HCT116 (cell line): ENCODE data around the gene BBS9. TPM values are rescaled to one million over a fixed set of nuclear protein-coding genes. Genes with fewer than 3 reads are reported as not detected.

Experiments
- ATAC-seq: fragments of 200-7000 bp; cut with Tn5 transposase; 2 replicates; pipeline ENCODE4 v1.9.1; 2020; ENCODE audit warnings: mild to moderate bottlenecking, moderate library complexity
- BruUV-seq: library from RNA; stranded (reverse); fragments of 400-500 nt; replicated peaks from 2 replicates; lab custom pipeline; 2021; lab: Mats Ljungman, UMichigan
- CTCF ChIA-PET: fragments of 300-600 bp; sonication (Branson Sonifier 250); formaldehyde crosslinking; loops from one replicate; lab custom pipeline; 2021; ENCODE audit warnings: antibody characterized with exemption; lab: Charles Lee
- POLR2A ChIA-PET: fragments of 300-600, 350-600 bp; sonication (Branson Sonifier 250); formaldehyde crosslinking; loops from one replicate; lab custom pipeline; 2021; ENCODE audit warnings: antibody characterized with exemption; lab: Charles Lee
- RAD21 ChIA-PET, 2 experiments: fragments of 300-600 bp; sonication (Branson Sonifier 250); formaldehyde crosslinking; loops; one replicate each; lab custom pipeline; 2023; ENCODE audit warnings: low total read pairs in 2 of 2; ENCODE audit not compliant: uncharacterized antibody in 2 of 2, unreplicated experiment in 2 of 2, low non-redundant PET in 1 of 2; lab: Charles Lee
- DNase-seq: peaks from one replicate; pipeline ENCODE4 v3.0.0-alpha.2; 2010; ENCODE audit warnings: low read depth, low spot score
- H2AFZ ChIP-seq: fragments of 200-600 bp; shearing (Covaris generic), sonication (generic); 2 replicates; pipeline ENCODE4 v1.6.1; 2017; ENCODE audit warnings: low read depth, mixed run types, mixed read lengths, antibody characterized with exemption, low read length; ENCODE audit not compliant: poor library complexity, severe bottlenecking
- H3K27ac ChIP-seq: 2 replicates; pipeline ENCODE4 v1.5.1; 2012; ENCODE audit warnings: low read depth, low read length
- H3K27me3 ChIP-seq: fragments of 200-600 bp; sonication (generic); 2 replicates; pipeline ENCODE4 v1.6.1; 2016; ENCODE audit warnings: mixed run types, low read length, mixed read lengths; ENCODE audit not compliant: insufficient read depth
- H3K36me3 ChIP-seq, 2 experiments: fragments of 200-500 bp in 1 of 2; fragments of 200-600 bp in 1 of 2; sonication (Bioruptor generic) in 1 of 2; sonication (generic) in 1 of 2; 2 replicates each; pipeline versions ENCODE4 v1.5.1 to v1.6.1; 2014 to 2016; ENCODE audit warnings: low read length in 2 of 2, inconsistent platforms in 1 of 2, mixed read lengths in 1 of 2, mixed run types in 1 of 2; ENCODE audit not compliant: insufficient read depth in 2 of 2, control insufficient read depth in 1 of 2
- H3K4me1 ChIP-seq, 2 experiments: fragments of 200-600 bp in 1 of 2; sonication (generic) in 1 of 2; 2 replicates each; pipeline versions ENCODE4 v1.5.1 to v1.6.1; 2012 to 2017; ENCODE audit warnings: low read length in 2 of 2, inconsistent platforms in 1 of 2, mild to moderate bottlenecking in 1 of 2, mixed read lengths in 1 of 2, mixed run types in 1 of 2, moderate library complexity in 1 of 2; ENCODE audit not compliant: insufficient read depth in 2 of 2, control insufficient read depth in 1 of 2
- H3K4me2 ChIP-seq: fragments of 200-600 bp; sonication (generic); 2 replicates; pipeline ENCODE4 v1.6.1; 2017; ENCODE audit warnings: mixed run types, low read length, mixed read lengths
- H3K4me3 ChIP-seq, 2 experiments: fragments of 200-600 bp in 1 of 2; sonication (generic) in 1 of 2; replicated peaks in 1 of 2; 2 replicates each; pipeline ENCODE4 v1.5.1; 2011 to 2016; ENCODE audit warnings: low read length in 2 of 2, control low read depth in 1 of 2, low read depth in 1 of 2, mild to moderate bottlenecking in 1 of 2, mixed read lengths in 1 of 2, mixed run types in 1 of 2
- H3K79me2 ChIP-seq: fragments of 200-600 bp; sonication (generic); 2 replicates; pipeline ENCODE4 v1.6.1; 2017; ENCODE audit warnings: mild to moderate bottlenecking, mixed run types, low read length, moderate library complexity, mixed read lengths; ENCODE audit not compliant: insufficient read depth
- H3K9ac ChIP-seq: fragments of 200-600 bp; sonication (generic); 2 replicates; pipeline ENCODE4 v1.6.1; 2016; ENCODE audit warnings: low read length, mixed read lengths
- H3K9me2 ChIP-seq: fragments of 200-600 bp; sonication (generic), shearing (Covaris generic); 2 replicates; pipeline ENCODE4 v1.6.1; 2017; ENCODE audit warnings: mixed run types, mild to moderate bottlenecking, moderate library complexity; ENCODE audit not compliant: insufficient read depth
- H3K9me3 ChIP-seq, 2 experiments: fragments of 200-500 bp in 1 of 2; fragments of 200-600 bp in 1 of 2; sonication (Bioruptor generic) in 1 of 2; sonication (generic) in 1 of 2; 2 replicates each; pipeline ENCODE4 v1.6.1; 2014 to 2017; ENCODE audit warnings: low read length in 2 of 2, mixed read lengths in 2 of 2, inconsistent platforms in 1 of 2, low read depth in 1 of 2, mild to moderate bottlenecking in 1 of 2, mixed run types in 1 of 2, moderate library complexity in 1 of 2; ENCODE audit not compliant: control insufficient read depth in 1 of 2, insufficient read depth in 1 of 2
- H4K20me1 ChIP-seq: fragments of 200-600 bp; sonication (generic), shearing (Covaris generic); 2 replicates; pipeline ENCODE4 v1.6.1; 2017; ENCODE audit warnings: mixed run types, mild to moderate bottlenecking, moderate library complexity; ENCODE audit not compliant: insufficient read depth
- CEBPB ChIP-seq: IDR thresholded peaks from 2 replicates; pipeline ENCODE4 v1.6.1; 2012; ENCODE audit warnings: low read depth
- CTCF ChIP-seq, 3 experiments: fragments of 200-600 bp in 1 of 3; sonication (generic) in 1 of 3; IDR thresholded peaks in 2 of 3; conservative IDR thresholded peaks in 1 of 3; 2 replicates each; pipeline ENCODE4 v1.5.1; 2012 to 2017; ENCODE audit warnings: low read depth in 2 of 3, low read length in 2 of 3, antibody characterized with exemption in 1 of 3, borderline replicate concordance in 1 of 3, control low read depth in 1 of 3, mild to moderate bottlenecking in 1 of 3, mixed read lengths in 1 of 3, mixed run types in 1 of 3, moderate library complexity in 1 of 3; ENCODE audit not compliant: insufficient read depth in 1 of 3
- EGR1 ChIP-seq: IDR thresholded peaks from 2 replicates; pipeline ENCODE4 v1.6.1; 2012; ENCODE audit warnings: low read depth
- EZH2 ChIP-seq: fragments of 200-600 bp; sonication (generic); IDR thresholded peaks from 2 replicates; pipeline ENCODE4 v1.6.1; 2017; ENCODE audit warnings: antibody characterized with exemption, mixed run types
- EZH2phosphoT487 ChIP-seq: fragments of 200-600 bp; IDR thresholded peaks from 2 replicates; pipeline ENCODE4 v1.6.1; 2018; ENCODE audit warnings: antibody characterized with exemption, borderline replicate concordance
- RAD21 ChIP-seq: IDR thresholded peaks from 2 replicates; pipeline ENCODE4 v1.6.1; 2012; ENCODE audit warnings: low read depth, mild to moderate bottlenecking
- REST ChIP-seq: IDR thresholded peaks from 2 replicates; pipeline ENCODE4 v1.6.1; 2012; ENCODE audit warnings: low read depth
- SP1 ChIP-seq: IDR thresholded peaks from 2 replicates; pipeline ENCODE4 v1.6.1; 2012; ENCODE audit warnings: low read depth
- TCF7L2 ChIP-seq: IDR thresholded peaks from 2 replicates; pipeline ENCODE4 v1.7.0; 2011; ENCODE audit warnings: borderline replicate concordance, inconsistent platforms; ENCODE audit not compliant: insufficient read depth, insufficient read length; ENCODE audit errors: extremely low read depth
- YY1 ChIP-seq: IDR thresholded peaks from 2 replicates; pipeline ENCODE4 v1.6.1; 2011; ENCODE audit warnings: low read length, low read depth, moderate library complexity, mild to moderate bottlenecking; ENCODE audit not compliant: insufficient replicate concordance; ENCODE audit errors: extremely low read depth
- ZFX ChIP-seq: fragments of 450-650 bp; IDR thresholded peaks from 2 replicates; pipeline ENCODE4 v1.6.1; 2017
- intact Hi-C: fragments of 100-400 bp; cut with micrococcal nuclease; formaldehyde crosslinking; loops from 2 replicates; pipeline ENCODE4 v1.10.0; 2022
- total RNA-seq: library from RNA; stranded (reverse); gene quantifications from one replicate; pipeline ENCODE4 v1.2.1, GENCODE V29; 2021; ENCODE audit not compliant: unreplicated experiment

BBS9 gene
- total RNA-seq, 1 experiment from 2014 or later, result 7.1 TPM

GRCh38 chr7:33276325-33276724 is 147.0 kb downstream of the BBS9 start (continued):
- no peak for TF ChIP-seq REST
- no peak for TF ChIP-seq EGR1
- TF ChIP-seq CTCF (IDR thresholded peaks at IDR 0.05 in 2 of 3, conservative IDR thresholded peaks at IDR 0.05 in 1 of 3; ENCODE audit: borderline replicate concordance in 1 of 3, insufficient read depth in 1 of 3, low read depth in 2 of 3, low read length in 2 of 3), result no peak
- TF ChIP-seq RAD21, result no peak
- TF ChIP-seq, all 23 proteins: peak for 0

- Histone ChIP-seq H3K79me2 (no peaks in the 10 kb centered on the region), H3K4me2 (no peak overlapping the region), H3K27ac (no peak overlapping the region), H3K4me1 (no peaks in the 10 kb centered on the region), H3K27me3 (no peaks in the 10 kb centered on the region), H3K9me2 (no peaks in the 10 kb centered on the region), H4K20me1 (no peaks in the 10 kb centered on the region; the same call in 1 of the 2 replicates), H2AFZ (no peak overlapping the region), H3K36me3 (no peaks in the 10 kb centered on the region), H3K4me3 (no peak overlapping the region), H3K9me3 (no peaks in the 10 kb centered on the region), H3K9ac (no peak overlapping the region)
- DNase-seq, result no peak
- RAD21 ChIA-PET, result no interaction called here
- no peak for ATAC-seq
- no TSS peak for BruUV-seq
- no peak for TF ChIP-seq CEBPB
- no peak for TF ChIP-seq RAD21
- no peak for TF ChIP-seq SP1
- no peak for TF ChIP-seq YY1
- TF ChIP-seq EZH2phosphoT487, result no peak
- TF ChIP-seq ZFX, result no peak
- no peak for TF ChIP-seq EZH2
- TF ChIP-seq TCF7L2, result no peak
- TF ChIP-seq REST, result no peak
- POLR2A ChIA-PET, result no interaction called here
- CTCF ChIA-PET, result no interaction called here
- intact Hi-C loops, result no loop called here
These were observed 147.4 kb downstream of the BBS9 start for GRCh38 chr7:33276729-33277128.
